ENCODE results near the gene INHA. TPM values are rescaled to one million over a fixed set of nuclear protein-coding genes. Genes with fewer than 3 reads are reported as not detected.

Gene INHA
- total RNA-seq, 1 experiment from 2014 or later, result not detected

DNA sequence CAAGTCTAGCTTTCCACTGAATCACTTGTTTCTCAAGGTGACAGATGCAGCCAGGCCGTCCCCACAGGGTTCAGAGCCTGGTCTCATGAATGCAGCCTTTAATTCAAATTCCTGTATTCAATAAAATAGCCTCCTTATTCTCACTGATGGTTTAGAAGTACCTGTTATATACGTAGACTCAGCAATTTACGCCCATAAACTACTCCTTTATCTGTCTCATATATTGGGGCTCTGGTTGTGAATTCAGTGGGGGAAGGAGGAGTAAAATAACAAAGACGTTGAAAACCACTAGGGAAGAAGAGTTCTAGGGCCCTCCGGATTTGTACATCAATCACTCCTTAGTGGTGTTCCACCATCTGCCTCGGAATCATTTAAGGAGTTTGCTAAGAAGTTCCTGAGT lies 2.5 kb upstream of the INHA start:
- no peak overlapping the region for H3K27ac ChIP-seq (ENCODE audit: low read depth, low read length)
- no peak for ATAC-seq
- intact Hi-C loops (cut with micrococcal nuclease), result no loop called here
- H3K4me2 ChIP-seq (ENCODE audit: low read length), result no peak overlapping the region
- no peak for DNase-seq (ENCODE audit: low read depth, low spot score)
- H3K4me1 ChIP-seq (ENCODE audit: control insufficient read depth in 1 of 2, insufficient read depth in 2 of 2, low read length in 2 of 2), result no peaks in the 10 kb centered on the region
- TF ChIP-seq, protein P1, sequence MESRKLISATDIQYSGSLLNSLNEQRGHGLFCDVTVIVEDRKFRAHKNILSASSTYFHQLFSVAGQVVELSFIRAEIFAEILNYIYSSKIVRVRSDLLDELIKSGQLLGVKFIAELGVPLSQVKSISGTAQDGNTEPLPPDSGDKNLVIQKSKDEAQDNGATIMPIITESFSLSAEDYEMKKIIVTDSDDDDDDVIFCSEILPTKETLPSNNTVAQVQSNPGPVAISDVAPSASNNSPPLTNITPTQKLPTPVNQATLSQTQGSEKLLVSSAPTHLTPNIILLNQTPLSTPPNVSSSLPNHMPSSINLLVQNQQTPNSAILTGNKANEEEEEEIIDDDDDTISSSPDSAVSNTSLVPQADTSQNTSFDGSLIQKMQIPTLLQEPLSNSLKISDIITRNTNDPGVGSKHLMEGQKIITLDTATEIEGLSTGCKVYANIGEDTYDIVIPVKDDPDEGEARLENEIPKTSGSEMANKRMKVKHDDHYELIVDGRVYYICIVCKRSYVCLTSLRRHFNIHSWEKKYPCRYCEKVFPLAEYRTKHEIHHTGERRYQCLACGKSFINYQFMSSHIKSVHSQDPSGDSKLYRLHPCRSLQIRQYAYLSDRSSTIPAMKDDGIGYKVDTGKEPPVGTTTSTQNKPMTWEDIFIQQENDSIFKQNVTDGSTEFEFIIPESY (IDR thresholded peaks at IDR 0.05; ENCODE audit: extremely low read depth, insufficient replicate concordance, low read length), result no peak
- TF ChIP-seq FOSL1 (IDR thresholded peaks at IDR 0.05; ENCODE audit: low read depth), result no peak
- TF ChIP-seq EGR1 (IDR thresholded peaks at IDR 0.05; ENCODE audit: low read depth), result no peak
- TF ChIP-seq TCF7L2 (IDR thresholded peaks at IDR 0.05; ENCODE audit: borderline replicate concordance, extremely low read depth, insufficient read depth, insufficient read length), result no peak
- no peak for TF ChIP-seq SRF (IDR thresholded peaks at IDR 0.05; ENCODE audit: low read depth)
- TF ChIP-seq ZNF274 (IDR thresholded peaks at IDR 0.05; ENCODE audit: low read depth, low read length), result no peak
- no peak for TF ChIP-seq CEBPB (IDR thresholded peaks at IDR 0.05; ENCODE audit: low read depth)
- TF ChIP-seq POLR2A (IDR thresholded peaks at IDR 0.05; ENCODE audit: borderline replicate concordance, extremely low read depth, insufficient read depth, insufficient read length), result no peak
- TF ChIP-seq EZH2 (IDR thresholded peaks at IDR 0.05), result no peak
- no peak for TF ChIP-seq EZH2phosphoT487 (IDR thresholded peaks at IDR 0.05; ENCODE audit: borderline replicate concordance)
- TF ChIP-seq REST (IDR thresholded peaks at IDR 0.05; ENCODE audit: low read depth), result no peak
- TF ChIP-seq, protein P2, sequence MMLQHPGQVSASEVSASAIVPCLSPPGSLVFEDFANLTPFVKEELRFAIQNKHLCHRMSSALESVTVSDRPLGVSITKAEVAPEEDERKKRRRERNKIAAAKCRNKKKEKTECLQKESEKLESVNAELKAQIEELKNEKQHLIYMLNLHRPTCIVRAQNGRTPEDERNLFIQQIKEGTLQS (IDR thresholded peaks at IDR 0.05), result no peak
- TF ChIP-seq SP1 (IDR thresholded peaks at IDR 0.05; ENCODE audit: low read depth), result no peak
- TF ChIP-seq, protein P3, sequence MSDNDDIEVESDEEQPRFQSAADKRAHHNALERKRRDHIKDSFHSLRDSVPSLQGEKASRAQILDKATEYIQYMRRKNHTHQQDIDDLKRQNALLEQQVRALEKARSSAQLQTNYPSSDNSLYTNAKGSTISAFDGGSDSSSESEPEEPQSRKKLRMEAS (IDR thresholded peaks at IDR 0.05), result no peak
- no peak for TF ChIP-seq CTCF (IDR thresholded peaks at IDR 0.05 in 2 of 3, conservative IDR thresholded peaks at IDR 0.05 in 1 of 3; ENCODE audit: borderline replicate concordance in 1 of 3, insufficient read depth in 1 of 3, low read depth in 2 of 3, low read length in 2 of 3)
- no peak for TF ChIP-seq RAD21 (IDR thresholded peaks at IDR 0.05; ENCODE audit: low read depth)
- TF ChIP-seq POLR2AphosphoS5 (IDR thresholded peaks at IDR 0.05; ENCODE audit: low read depth, low read length), result no peak
- TF ChIP-seq ELF1 (IDR thresholded peaks at IDR 0.05; ENCODE audit: borderline replicate concordance, low read depth), result no peak
- BruUV-seq (replicated peaks), result no TSS peak
- H3K27me3 ChIP-seq (ENCODE audit: insufficient read depth, low read length), result no peaks in the 10 kb centered on the region
- no peak overlapping the region for H2AFZ ChIP-seq (ENCODE audit: low read depth, low read length, poor library complexity, severe bottlenecking)
- RAD21 ChIA-PET (ENCODE audit: low non-redundant PET in 1 of 2, low total read pairs in 2 of 2, uncharacterized antibody in 2 of 2, unreplicated experiment in 2 of 2), result no interaction called here
- no peak overlapping the region for H3K4me3 ChIP-seq (replicated peaks in 1 of 2; ENCODE audit: low read depth in 1 of 2, low read length in 2 of 2)
- H3K9ac ChIP-seq (ENCODE audit: low read length), result no peak overlapping the region
- H3K79me2 ChIP-seq (ENCODE audit: insufficient read depth, low read length), result no peaks in the 10 kb centered on the region
- H4K20me1 ChIP-seq (ENCODE audit: insufficient read depth), result no peaks in the 10 kb centered on the region
- CTCF ChIA-PET, result no interaction called here
- H3K36me3 ChIP-seq (ENCODE audit: control insufficient read depth in 1 of 2, insufficient read depth in 2 of 2, low read length in 2 of 2), result no peaks in the 10 kb centered on the region
- POLR2A ChIA-PET, result no interaction called here
- H3K9me2 ChIP-seq (ENCODE audit: insufficient read depth), result no peaks in the 10 kb centered on the region
- no peaks in the 10 kb centered on the region for H3K9me3 ChIP-seq (ENCODE audit: control insufficient read depth in 1 of 2, insufficient read depth in 1 of 2, low read depth in 1 of 2, low read length in 2 of 2)

Data from HCT116 (cell line).